Pons (tissue), 1 donor: ENCODE data around the gene KDM4B.

Experiments
- DNase-seq: peaks from one replicate; pipeline ENCODE4 v3.0.0-alpha.2; 2016; ENCODE audit warnings: low spot score

Gene KDM4B

GRCh38 chr19:5070930-5071329, 102.0 kb downstream of the KDM4B start:
- no peak for DNase-seq

GRCh38 chr19:5071579-5071978, 102.7 kb downstream of the KDM4B start:
- no peak for DNase-seq

- no peak for DNase-seq
These were observed 103.2 kb downstream of the KDM4B start for GRCh38 chr19:5072115-5072514.

GRCh38 chr19:5073153-5073844, 104.4 kb downstream of the KDM4B start:
- no peak for DNase-seq

- no peak for DNase-seq
These were observed 105.5 kb downstream of the KDM4B start for GRCh38 chr19:5074407-5074806.

GRCh38 chr19:5074830-5075394, 106.0 kb downstream of the KDM4B start:
- DNase-seq = no peak

- no peak for DNase-seq
These were observed 106.7 kb downstream of the KDM4B start for GRCh38 chr19:5075597-5075996.

- no peak for DNase-seq
These were observed 107.7 kb downstream of the KDM4B start for GRCh38 chr19:5076440-5077208.

GRCh38 chr19:5077209-5077515, 108.2 kb downstream of the KDM4B start:
- no peak for DNase-seq

- peak; percentile 9 for DNase-seq
These were observed 109.3 kb downstream of the KDM4B start for GRCh38 chr19:5078182-5078581.

GRCh38 chr19:5078666-5079065, 109.8 kb downstream of the KDM4B start:
- peak; percentile 57 for DNase-seq

GRCh38 chr19:5079071-5079774, 110.3 kb downstream of the KDM4B start:
- DNase-seq = peak; percentile 39

GRCh38 chr19:5080030-5080654, 111.2 kb downstream of the KDM4B start:
- peak; percentile 24 for DNase-seq

GRCh38 chr19:5080809-5081208, 111.9 kb downstream of the KDM4B start:
- DNase-seq = no peak

- DNase-seq = no peak
These were observed 112.7 kb downstream of the KDM4B start for GRCh38 chr19:5081443-5082161.

- no peak for DNase-seq
These were observed 114.6 kb downstream of the KDM4B start for GRCh38 chr19:5083547-5083965.

GRCh38 chr19:5085566-5085965, 116.7 kb downstream of the KDM4B start:
- DNase-seq = no peak

GRCh38 chr19:5086230-5086629, 117.3 kb downstream of the KDM4B start:
- no peak for DNase-seq

- DNase-seq = no peak
These were observed 118.0 kb downstream of the KDM4B start for GRCh38 chr19:5086725-5087439.

GRCh38 chr19:5089283-5089682, 120.4 kb downstream of the KDM4B start:
- DNase-seq = no peak

GRCh38 chr19:5090465-5091017, 121.6 kb downstream of the KDM4B start:
- no peak for DNase-seq
